NCI-H2227 (cell line): ENCODE results near the gene TGM2.
A peak's percentile ranks its signal among the peaks of the same experiment; 100 is the strongest.

Experiments used
- DNase-seq: peaks from one replicate; lab custom pipeline; 2025; ENCODE audit not compliant: unreplicated experiment; lab: John Stamatoyannopoulos, UW

The TGM2 gene

DNA sequence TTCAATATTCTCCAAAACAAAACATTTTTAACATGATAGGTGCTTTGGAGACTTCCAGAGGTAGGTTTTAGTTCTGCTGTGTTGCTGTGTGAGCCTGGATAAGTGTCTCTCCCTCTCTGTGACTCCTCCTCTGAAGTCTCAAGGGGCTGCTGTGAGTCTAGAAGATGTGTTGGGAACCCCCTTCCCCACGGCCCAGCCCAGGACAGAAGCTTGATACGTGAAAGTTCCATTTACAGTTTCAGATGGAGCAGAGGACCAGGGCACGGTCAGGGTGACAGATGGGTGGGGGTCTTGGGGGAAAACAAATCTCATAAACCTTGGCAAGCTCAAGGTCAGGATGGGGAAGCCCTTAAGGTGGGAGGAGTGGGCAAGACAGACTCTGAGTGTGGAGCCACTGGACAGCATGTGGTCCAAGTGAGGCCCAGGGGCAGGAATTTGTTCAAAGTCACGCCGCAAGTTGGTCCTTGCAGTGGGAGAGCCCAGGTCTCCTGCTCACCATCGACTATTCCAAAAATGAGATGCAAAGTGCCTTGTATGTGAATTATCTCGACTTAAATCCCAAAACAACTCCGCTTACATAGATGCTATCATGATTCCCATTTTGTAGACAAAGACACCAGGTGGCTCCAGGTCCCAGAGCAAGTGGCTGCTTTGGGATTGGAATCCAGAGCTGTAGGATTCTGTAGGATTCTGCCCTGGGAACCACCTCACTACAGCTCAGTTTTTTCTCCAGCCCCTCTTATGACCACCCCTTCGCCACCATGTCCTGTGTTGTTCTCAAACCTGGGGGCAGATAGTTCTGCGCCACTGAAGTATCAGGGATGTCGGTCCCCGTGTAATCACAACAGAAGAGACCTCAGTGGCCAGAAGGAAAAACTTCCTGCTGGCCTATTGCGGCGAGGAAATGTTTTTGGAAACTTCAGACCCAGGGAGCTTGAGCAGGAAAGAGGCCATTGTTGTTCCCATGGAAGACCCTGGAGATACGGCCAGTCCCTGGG lies 1.9 kb downstream of the TGM2 start:
- DNase-seq: no peak

DNA sequence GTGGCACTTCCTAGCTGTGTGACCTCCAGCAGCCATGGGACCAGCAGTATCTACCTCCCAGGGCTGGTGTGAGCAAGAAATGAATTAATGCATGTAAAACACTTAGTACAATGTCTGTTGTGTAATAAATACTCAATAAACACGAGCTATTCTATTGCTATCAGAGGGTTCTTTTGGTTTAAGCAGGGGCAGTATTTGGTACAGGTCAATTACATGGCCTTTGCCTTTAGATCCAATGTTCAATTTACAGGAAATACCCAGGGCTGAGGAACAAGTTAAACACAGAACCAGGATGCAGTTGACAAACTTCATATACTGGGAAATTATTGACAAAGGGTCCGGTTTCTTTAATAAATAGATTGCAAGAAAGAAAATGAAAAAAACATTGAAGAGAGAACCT lies 2.9 kb downstream of the TGM2 start:
- no peak for DNase-seq

DNA sequence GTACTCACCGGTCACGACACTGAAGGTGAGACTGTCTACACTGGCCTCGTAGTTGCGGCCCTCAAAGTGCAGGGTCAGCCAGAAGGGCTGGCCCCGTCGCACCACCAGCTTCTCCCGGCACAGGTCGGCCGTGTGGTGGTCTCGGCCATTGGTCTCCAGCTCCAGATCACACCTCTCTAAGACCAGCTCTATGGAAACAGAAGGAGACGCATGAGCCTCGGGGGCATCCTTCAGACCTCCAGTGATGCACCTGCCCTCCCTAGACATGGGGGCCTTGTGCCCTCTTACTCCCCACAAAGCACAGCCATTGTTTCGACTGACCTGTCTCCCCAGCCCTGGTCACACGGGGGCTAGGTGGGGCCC lies 3.7 kb downstream of the TGM2 start:
- no peak for DNase-seq

DNA sequence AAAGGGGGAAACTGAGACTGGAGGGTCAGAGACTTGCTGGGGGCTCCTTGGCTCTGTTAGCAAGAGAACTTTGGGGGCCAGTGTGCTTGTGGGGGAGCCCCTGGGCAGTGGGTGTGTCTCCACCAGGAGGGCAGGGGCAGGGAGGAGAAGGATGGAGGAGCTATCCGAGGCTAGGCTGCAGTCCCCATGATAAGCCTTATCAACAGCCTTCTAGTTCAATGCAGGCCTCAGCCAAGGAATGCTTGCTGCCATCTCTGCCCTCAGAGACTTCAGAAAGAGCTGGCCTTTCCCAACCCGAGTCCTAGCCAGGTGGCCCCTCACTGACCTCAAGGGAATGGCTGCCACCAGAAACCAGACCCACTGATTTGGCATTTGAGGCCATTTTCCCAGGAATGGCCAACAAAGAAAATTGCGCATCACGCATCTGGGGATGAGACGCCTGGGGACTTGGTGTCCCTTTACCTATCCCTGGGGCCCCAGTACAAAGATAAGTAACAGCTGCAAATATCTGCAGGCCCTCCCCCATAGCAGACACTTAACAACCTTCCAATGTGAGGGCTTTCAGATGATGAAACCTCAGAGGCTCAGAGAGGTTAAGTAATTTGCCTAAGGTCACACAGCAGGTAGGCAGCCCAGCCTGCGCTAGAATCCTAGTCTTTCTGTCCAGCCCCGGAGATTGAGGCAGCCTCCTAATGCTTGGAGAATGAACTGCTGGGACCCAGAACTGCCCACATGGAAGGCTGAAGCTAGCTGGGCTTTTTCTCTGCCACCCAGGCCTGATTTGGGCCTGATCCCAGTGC lies 4.9 kb downstream of the TGM2 start:
- no peak for DNase-seq

- DNase-seq: no peak
Observed at GRCh38 chr20:38159566-38159956, 5.5 kb downstream of the TGM2 start.

DNA sequence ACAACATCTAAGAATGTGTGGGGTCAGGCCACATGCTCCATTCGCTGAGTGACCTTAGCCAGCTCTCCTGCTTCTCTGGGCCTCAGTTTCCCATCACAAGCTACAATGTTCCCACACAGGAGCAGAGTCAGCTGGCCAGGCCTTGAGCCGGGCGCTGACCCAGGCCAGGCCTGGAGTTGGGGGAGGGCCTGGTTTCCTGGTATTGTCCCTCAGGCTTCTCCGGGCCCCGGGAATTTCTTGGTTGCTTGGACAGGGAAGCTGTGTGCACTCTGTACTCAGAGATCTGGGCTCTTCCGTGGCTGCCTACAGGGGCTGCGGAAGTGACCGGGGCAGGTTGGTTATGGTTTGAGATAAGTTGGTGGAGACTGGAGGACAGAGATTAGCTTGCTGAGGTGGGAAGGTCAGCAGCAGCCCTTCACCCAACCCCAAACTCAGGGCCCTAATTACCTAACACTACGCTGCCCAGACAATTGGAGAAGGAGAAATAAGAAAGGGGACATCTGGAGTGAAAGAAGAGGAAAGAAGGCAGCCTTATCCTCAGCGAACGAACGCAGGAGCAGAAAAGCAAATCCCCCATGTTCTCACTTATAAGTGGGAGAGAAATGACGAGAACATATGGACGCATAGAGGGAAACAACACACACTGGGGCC lies 6.2 kb downstream of the TGM2 start:
- DNase-seq: no peak

- DNase-seq: no peak
Observed at GRCh38 chr20:38157635-38158495, 7.2 kb downstream of the TGM2 start.

DNA sequence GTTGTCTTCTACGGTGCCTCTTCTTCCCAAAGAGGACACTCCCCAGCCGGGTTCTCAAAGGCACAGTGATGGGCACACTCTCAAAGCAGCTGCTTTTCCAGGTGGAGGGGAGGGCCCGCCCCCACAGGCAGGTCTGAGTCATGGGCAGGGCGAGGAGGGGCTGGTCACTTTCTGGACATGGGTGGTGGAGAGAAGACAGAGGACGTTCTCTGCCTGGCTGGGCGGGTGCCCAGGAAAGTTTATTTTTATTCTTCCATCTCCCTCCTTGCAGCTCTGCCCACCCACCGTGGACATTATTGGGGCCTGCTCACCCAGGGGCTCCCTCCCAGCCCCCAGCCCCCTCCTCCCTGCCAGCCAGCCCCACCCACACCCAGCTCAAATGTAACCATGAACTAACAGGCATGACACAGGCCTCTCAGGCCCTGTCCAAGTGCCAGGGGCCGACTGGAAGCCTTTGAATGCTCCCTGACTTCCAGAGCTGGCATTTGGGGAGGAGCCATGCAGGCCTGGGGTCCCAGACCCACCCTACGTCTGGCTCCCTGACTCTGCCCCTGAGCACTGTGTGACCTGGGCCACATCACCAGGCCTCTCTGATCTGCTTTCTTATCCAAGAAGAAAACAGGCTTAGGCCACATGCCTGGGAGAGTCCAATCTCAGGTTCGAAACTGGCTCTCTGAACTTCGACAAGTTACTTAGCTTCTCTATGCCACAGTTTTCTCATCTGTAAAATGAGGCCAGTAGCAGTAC lies 8.0 kb downstream of the TGM2 start:
- no peak for DNase-seq

GRCh38 chr20:38156280-38156679 lies 8.8 kb downstream of the TGM2 start:
- no peak for DNase-seq

GRCh38 chr20:38155811-38156210 lies 9.3 kb downstream of the TGM2 start:
- no peak for DNase-seq

DNA sequence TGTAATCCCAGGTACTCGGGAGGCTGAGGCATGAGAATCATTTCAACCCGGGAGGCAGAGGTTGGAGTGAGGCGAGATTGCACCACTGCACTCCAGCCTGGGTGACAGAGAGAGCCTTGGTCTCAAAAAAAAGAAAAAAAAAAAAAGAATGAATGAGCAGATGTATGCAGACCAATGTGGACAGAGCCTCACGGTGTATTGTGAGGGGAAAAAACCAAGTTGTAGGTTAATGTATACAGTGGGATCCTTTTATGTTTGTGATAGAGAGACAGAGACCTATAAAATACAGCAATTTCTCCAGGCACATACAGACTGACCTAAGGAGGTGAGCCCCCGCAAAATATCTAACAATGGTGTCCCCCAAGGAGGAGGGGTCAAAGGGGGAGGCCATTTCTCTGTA lies 11.7 kb downstream of the TGM2 start:
- DNase-seq: no peak

- no peak for DNase-seq
Observed at GRCh38 chr20:38152621-38153221, 12.3 kb downstream of the TGM2 start.

- DNase-seq: peak; percentile 33
Observed at GRCh38 chr20:38152175-38152620, 12.9 kb downstream of the TGM2 start.

- no peak for DNase-seq
Observed at GRCh38 chr20:38151455-38151854, 13.6 kb downstream of the TGM2 start.

DNA sequence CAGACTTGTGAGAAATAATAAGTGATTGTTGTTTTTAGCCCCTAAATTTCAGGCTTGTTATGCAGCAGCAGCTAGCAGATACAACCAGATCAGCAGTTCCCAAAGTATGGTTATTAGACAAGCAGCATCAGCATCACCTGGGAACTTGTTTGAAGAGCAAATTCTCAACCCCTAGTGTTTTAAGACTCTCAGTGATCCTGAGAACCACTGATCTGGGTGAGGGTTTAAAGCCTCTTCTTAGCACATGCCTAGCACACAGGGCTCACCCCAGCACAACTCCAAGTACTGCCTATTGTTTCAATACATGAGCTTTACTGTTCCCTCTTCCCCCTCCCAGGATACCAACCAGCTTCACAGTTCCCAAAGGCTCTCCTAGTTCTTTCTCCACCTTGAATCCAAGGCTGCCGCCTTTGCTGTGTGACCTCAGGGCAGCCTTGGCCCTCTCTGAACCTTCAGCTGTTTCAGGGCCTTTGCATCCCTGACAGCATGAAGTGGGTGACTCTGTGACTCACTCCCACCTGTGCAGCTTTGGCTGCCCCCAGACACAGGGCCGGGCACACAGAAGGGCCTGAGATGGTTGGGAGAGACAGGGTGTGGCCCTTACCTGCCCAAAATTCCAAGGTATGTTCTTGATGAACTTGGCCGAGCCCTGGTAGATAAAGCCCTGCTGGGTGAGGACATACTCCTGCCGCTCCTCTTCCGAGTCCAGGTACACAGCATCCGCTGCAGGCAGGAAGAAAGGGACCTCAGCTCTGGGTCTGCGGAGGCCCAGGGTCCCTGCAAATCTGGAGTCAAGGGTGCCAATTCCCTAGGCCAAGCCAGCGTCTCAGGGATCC lies 14.5 kb downstream of the TGM2 start:
- DNase-seq: no peak

DNA sequence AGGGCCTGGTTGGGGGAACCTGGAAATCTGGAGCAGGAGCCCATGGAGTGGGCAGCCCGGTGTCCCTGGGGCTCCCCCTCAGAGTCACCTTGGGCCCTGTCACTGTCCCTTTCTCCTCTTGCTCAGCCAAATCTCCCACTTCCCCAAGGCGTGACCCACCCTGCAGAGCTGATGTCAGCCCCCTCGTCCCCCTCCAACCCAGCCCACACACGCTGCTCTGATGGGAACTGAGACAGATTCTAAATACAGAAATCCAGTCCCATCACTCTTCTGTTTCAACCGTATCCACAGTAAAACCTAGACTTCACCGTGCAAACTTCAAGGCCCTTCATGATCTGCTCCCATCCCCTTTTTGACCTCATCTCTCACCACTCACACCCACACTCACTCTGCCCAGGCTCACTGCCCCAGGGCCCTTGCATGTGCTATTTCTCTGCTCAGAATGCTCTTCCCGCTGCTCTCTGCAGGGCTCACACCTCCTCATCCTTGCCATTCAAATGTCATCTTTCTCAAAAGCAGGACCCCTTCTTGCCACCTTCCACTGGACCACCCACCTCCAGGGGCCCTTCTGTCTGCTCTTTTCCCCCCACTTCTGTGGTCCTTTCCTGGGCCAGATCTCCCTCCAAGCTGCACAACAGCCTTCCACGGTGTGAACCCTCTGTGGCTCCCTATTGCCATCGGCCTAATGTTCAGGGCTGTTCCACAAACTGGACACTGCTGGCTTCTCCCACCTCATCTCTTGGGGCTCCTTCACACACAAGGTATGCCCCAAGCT lies 16.6 kb downstream of the TGM2 start:
- no peak for DNase-seq

DNA sequence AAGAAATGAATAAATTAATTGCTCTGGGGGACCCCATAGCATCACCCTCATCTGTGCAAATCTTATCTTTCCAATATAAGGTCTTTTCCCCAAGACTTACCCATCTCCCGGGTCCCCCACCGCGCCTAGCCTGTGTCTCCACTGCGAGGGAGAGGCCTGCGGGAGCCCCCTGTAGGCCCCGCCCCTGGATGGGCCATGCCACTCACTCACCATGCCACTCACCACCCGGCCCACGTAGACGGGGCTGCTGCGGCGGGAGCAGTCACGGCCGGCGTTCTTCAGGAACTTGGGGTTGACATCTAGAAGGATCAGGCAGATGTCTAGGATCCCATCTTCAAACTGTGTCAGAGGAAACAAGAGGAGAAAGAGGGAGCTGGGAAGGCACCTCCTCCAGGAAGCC lies 17.3 kb downstream of the TGM2 start:
- no peak for DNase-seq

- DNase-seq: no peak
Observed at GRCh38 chr20:38147163-38147562, 17.9 kb downstream of the TGM2 start.
